ENCODE results near the gene MRPS33.

DNA sequence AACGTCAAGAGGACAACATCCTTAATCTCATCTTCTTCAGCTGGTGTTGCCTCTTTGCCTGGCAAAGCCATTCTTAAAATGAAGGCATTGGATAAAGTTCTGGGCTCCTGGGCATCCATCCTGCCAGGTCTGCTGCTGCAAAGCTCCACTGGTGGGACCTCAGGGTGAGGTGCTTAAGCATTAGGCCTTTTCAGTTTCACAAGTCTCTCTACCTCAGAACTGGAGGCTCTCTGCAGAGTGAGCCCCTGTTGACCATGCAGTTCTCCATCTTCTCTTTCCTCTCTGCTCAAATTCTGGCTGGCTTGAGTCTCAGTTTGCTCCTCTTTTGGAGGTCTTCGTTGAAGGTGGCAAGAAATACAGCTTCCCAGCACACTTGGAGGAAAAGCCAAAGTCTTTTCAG is 47.3 kb downstream of the MRPS33 start:
- TF ChIP-seq, protein P1, sequence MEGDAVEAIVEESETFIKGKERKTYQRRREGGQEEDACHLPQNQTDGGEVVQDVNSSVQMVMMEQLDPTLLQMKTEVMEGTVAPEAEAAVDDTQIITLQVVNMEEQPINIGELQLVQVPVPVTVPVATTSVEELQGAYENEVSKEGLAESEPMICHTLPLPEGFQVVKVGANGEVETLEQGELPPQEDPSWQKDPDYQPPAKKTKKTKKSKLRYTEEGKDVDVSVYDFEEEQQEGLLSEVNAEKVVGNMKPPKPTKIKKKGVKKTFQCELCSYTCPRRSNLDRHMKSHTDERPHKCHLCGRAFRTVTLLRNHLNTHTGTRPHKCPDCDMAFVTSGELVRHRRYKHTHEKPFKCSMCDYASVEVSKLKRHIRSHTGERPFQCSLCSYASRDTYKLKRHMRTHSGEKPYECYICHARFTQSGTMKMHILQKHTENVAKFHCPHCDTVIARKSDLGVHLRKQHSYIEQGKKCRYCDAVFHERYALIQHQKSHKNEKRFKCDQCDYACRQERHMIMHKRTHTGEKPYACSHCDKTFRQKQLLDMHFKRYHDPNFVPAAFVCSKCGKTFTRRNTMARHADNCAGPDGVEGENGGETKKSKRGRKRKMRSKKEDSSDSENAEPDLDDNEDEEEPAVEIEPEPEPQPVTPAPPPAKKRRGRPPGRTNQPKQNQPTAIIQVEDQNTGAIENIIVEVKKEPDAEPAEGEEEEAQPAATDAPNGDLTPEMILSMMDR (tag by site-specific recombination; IDR thresholded peaks at IDR 0.05): no peak
- TF ChIP-seq YY1 (tag by site-specific recombination; IDR thresholded peaks at IDR 0.05): no peak
- TF ChIP-seq ZNF223 (tag by site-specific recombination; IDR thresholded peaks at IDR 0.05): no peak
- TF ChIP-seq ZNF266 (tag by site-specific recombination; IDR thresholded peaks at IDR 0.05; ENCODE audit: low read depth): no peak
